SK-N-SH (cell line): ENCODE measurements around the gene BRD7. TPM values are rescaled to one million over a fixed set of nuclear protein-coding genes. Genes with fewer than 3 reads are reported as not detected.

Source experiments
- CTCF ChIA-PET: fragments of 300-600, 350-600 bp; formaldehyde crosslinking; extraction: SDS; loops from one replicate; lab custom pipeline; 2021; lab: Yijun Ruan, JAX
- POLR2A ChIA-PET: fragments of 350-600 bp; sonication (Branson Sonifier 250); formaldehyde crosslinking; extraction: SDS; loops from one replicate; lab custom pipeline; 2020; ENCODE audit warnings: antibody characterized with exemption, inconsistent platforms; lab: Yijun Ruan, JAX
- DNase-seq: peaks from one replicate; pipeline ENCODE4 v3.0.0; 2012
- H2AFZ ChIP-seq: fragments of 200-600 bp; sonication (generic); 2 replicates; pipeline ENCODE4 v1.8.1; 2016; ENCODE audit warnings: antibody characterized with exemption, mild to moderate bottlenecking, low read depth
- H3F3A ChIP-seq: fragments of 200-600 bp; sonication (generic); replicated peaks from 2 replicates; pipeline ENCODE3; 2016; ENCODE audit warnings: antibody characterized with exemption, mild to moderate bottlenecking; ENCODE audit not compliant: insufficient read depth
- H3K27ac ChIP-seq, 2 experiments: fragments of 200-500 bp in 1 of 2; fragments of 200-600 bp in 1 of 2; sonication (Bioruptor generic) in 1 of 2; sonication (generic), shearing (Covaris generic) in 1 of 2; 2 replicates each; pipeline versions ENCODE4 v1.5.1 to v1.6.1; 2014 to 2016; ENCODE audit warnings: low read depth in 2 of 2, inconsistent platforms in 1 of 2, low read length in 1 of 2, mild to moderate bottlenecking in 1 of 2, mixed read lengths in 1 of 2
- H3K27me3 ChIP-seq: fragments of 200-600 bp; sonication (generic), shearing (Covaris generic); 2 replicates; pipeline ENCODE4 v1.6.1; 2016; ENCODE audit warnings: mixed run types; ENCODE audit not compliant: insufficient read depth
- H3K36me3 ChIP-seq, 2 experiments: fragments of 200-500 bp in 1 of 2; fragments of 200-600 bp in 1 of 2; sonication (Bioruptor generic) in 1 of 2; sonication (generic) in 1 of 2; replicated peaks in 1 of 2; 2 replicates each; pipeline versions ENCODE3 to v1.5.1; 2014 to 2016; ENCODE audit warnings: low read length in 1 of 2, mild to moderate bottlenecking in 1 of 2; ENCODE audit not compliant: insufficient read depth in 2 of 2, control insufficient read depth in 1 of 2
- H3K4me1 ChIP-seq, 2 experiments: fragments of 200-500 bp in 1 of 2; fragments of 200-600 bp in 1 of 2; sonication (Bioruptor generic) in 1 of 2; sonication (generic), shearing (Covaris generic) in 1 of 2; 2 replicates each; pipeline versions ENCODE4 v1.5.1 to v1.6.1; 2014 to 2016; ENCODE audit warnings: low read depth in 1 of 2, low read length in 1 of 2, mixed run types in 1 of 2; ENCODE audit not compliant: insufficient read depth in 2 of 2, control insufficient read depth in 1 of 2
- H3K4me2 ChIP-seq: fragments of 200-600 bp; sonication (generic), shearing (Covaris generic); 2 replicates; pipeline ENCODE4 v1.6.1; 2017; ENCODE audit warnings: mixed run types
- H3K4me3 ChIP-seq, 2 experiments: fragments of 200-500 bp in 1 of 2; fragments of 200-600 bp in 1 of 2; sonication (Bioruptor generic) in 1 of 2; sonication (generic), shearing (Covaris generic) in 1 of 2; 2 replicates each; pipeline versions ENCODE4 v1.5.1 to v1.8.1; 2014 to 2016; ENCODE audit warnings: low read depth in 2 of 2, inconsistent platforms in 1 of 2, low read length in 1 of 2, mild to moderate bottlenecking in 1 of 2, mixed read lengths in 1 of 2, moderate library complexity in 1 of 2
- H3K79me2 ChIP-seq: fragments of 200-600 bp; sonication (generic); 2 replicates; pipeline ENCODE4 v1.8.1; 2017; ENCODE audit warnings: mild to moderate bottlenecking; ENCODE audit not compliant: insufficient read depth
- H3K9ac ChIP-seq: fragments of 200-600 bp; sonication (generic); 2 replicates; pipeline ENCODE4 v1.6.1; 2017; ENCODE audit warnings: mixed run types
- H3K9me2 ChIP-seq: fragments of 200-600 bp; sonication (generic); 2 replicates; pipeline ENCODE4 v1.6.1; 2017; ENCODE audit warnings: mixed run types
- H3K9me3 ChIP-seq: fragments of 200-600 bp; sonication (generic); 2 replicates; pipeline ENCODE4 v1.6.1; 2017; ENCODE audit warnings: mixed run types, mild to moderate bottlenecking, moderate library complexity
- H4K20me1 ChIP-seq: fragments of 200-600 bp; sonication (generic); 2 replicates; pipeline ENCODE4 v1.6.1; 2017; ENCODE audit warnings: mild to moderate bottlenecking, mixed run types; ENCODE audit not compliant: insufficient read depth
- CHD2 ChIP-seq: fragments of 150-350 bp; IDR thresholded peaks from 2 replicates; pipeline ENCODE4 v1.6.1; 2018; ENCODE audit warnings: low read length; ENCODE audit not compliant: partially characterized antibody
- ELF1 ChIP-seq: IDR thresholded peaks from 2 replicates; pipeline ENCODE4 v1.4.0; 2012
- EP300 ChIP-seq, 2 experiments: IDR thresholded peaks; 2 replicates each; pipeline versions ENCODE4 v1.4.0 to v1.6.1; 2012; ENCODE audit warnings: borderline replicate concordance in 1 of 2, low read depth in 1 of 2, low read length in 1 of 2
- FOSL2 ChIP-seq: IDR thresholded peaks from 2 replicates; pipeline ENCODE4 v1.4.0; 2012; ENCODE audit warnings: low read depth, mild to moderate bottlenecking, moderate library complexity, borderline replicate concordance
- FOXJ3 ChIP-seq: sonication (generic); formaldehyde crosslinking; IDR thresholded peaks from 2 replicates; pipeline ENCODE4 v1.5.1; 2020; ENCODE audit warnings: mild to moderate bottlenecking, missing genetic modification reagents
- FOXM1 ChIP-seq: IDR thresholded peaks from 2 replicates; pipeline ENCODE4 v1.4.0; 2012; ENCODE audit warnings: low read depth, mild to moderate bottlenecking
- GABPA ChIP-seq: IDR thresholded peaks from 2 replicates; pipeline ENCODE4 v1.4.0; 2012; ENCODE audit warnings: low read depth, mild to moderate bottlenecking
- GATA2 ChIP-seq: sonication (generic); formaldehyde crosslinking; IDR thresholded peaks from 2 replicates; pipeline ENCODE4 v1.5.0; 2020; ENCODE audit warnings: mild to moderate bottlenecking, missing genetic modification reagents
- JUND ChIP-seq: IDR thresholded peaks from 2 replicates; pipeline ENCODE4 v1.4.0; 2012
- MAX ChIP-seq: IDR thresholded peaks from 2 replicates; pipeline ENCODE4 v1.4.0; 2012; ENCODE audit warnings: low read depth
- MEF2A ChIP-seq: IDR thresholded peaks from 2 replicates; pipeline ENCODE4 v1.4.0; 2012; ENCODE audit warnings: low read depth, borderline replicate concordance
- MXI1 ChIP-seq: IDR thresholded peaks from 2 replicates; pipeline ENCODE4 v1.6.1; 2012; ENCODE audit warnings: mild to moderate bottlenecking, low read depth, low read length, improper control_type of control experiment
- RAD21 ChIP-seq: IDR thresholded peaks from 2 replicates; pipeline ENCODE4 v1.6.1; 2012; ENCODE audit warnings: mild to moderate bottlenecking, low read length
- RCOR1 ChIP-seq: fragments of 150-350 bp; IDR thresholded peaks from 2 replicates; pipeline ENCODE4 v1.6.1; 2017; ENCODE audit warnings: antibody characterized with exemption, low read length
- RFX5 ChIP-seq: IDR thresholded peaks from 2 replicates; pipeline ENCODE4 v1.6.1; 2012; ENCODE audit warnings: mild to moderate bottlenecking, improper control_type of control experiment, low read length
- RXRA ChIP-seq: IDR thresholded peaks from 2 replicates; pipeline ENCODE4 v1.4.0; 2012; ENCODE audit warnings: low read depth, mild to moderate bottlenecking, borderline replicate concordance
- SMC3 ChIP-seq: IDR thresholded peaks from 2 replicates; pipeline ENCODE4 v1.6.1; 2012; ENCODE audit warnings: low read depth, low read length, improper control_type of control experiment
- TAF1 ChIP-seq: IDR thresholded peaks from 2 replicates; pipeline ENCODE4 v1.6.1; 2012; ENCODE audit warnings: low read depth, mild to moderate bottlenecking, low read length, moderate library complexity, borderline replicate concordance
- TCF12 ChIP-seq: IDR thresholded peaks from 2 replicates; pipeline ENCODE4 v1.4.0; 2012
- TEAD4 ChIP-seq: IDR thresholded peaks from 2 replicates; pipeline ENCODE4 v1.4.0; 2012; ENCODE audit warnings: mild to moderate bottlenecking, borderline replicate concordance; ENCODE audit not compliant: insufficient read depth
- USF2 ChIP-seq: fragments of 150-350 bp; IDR thresholded peaks from 2 replicates; pipeline ENCODE4 v1.6.1; 2017; ENCODE audit warnings: antibody characterized with exemption, low read length, low read depth, borderline replicate concordance
- YY1 ChIP-seq: IDR thresholded peaks from 2 replicates; pipeline ENCODE4 v1.4.0; 2012; ENCODE audit warnings: low read depth, mild to moderate bottlenecking
- WGBS: methylation state at CpG from one replicate; pipeline ENCODE4 v1.1.6; 2017; ENCODE audit warnings: low lambda C conversion rate; 5-methylcytosine and 5-hydroxymethylcytosine counted together
- polyA plus RNA-seq, 3 experiments: library from polyadenylated mRNA; depleted of rRNA; stranded (reverse); fragments of >200 nt; gene quantifications; 2 replicates each; pipeline ENCODE4 v1.2.3, GENCODE V29; 2012
- TF ChIP-seq, protein P1 (sequence below): IDR thresholded peaks from 2 replicates; pipeline ENCODE4; 2012

Gene BRD7
- polyA plus RNA-seq, 1 of the 3 experiments (the other 2 are of a cell fraction) = 32.9 TPM

GRCh38 chr16:50324345-50324744, 44.4 kb downstream of the BRD7 start:
- Histone ChIP-seq H3K27ac (no peak overlapping the region; a peak in 1 of 4 replicates), H4K20me1 (no peaks in the 10 kb centered on the region), H3K9me3 (no peaks in the 10 kb centered on the region), H3K4me2 (no peak overlapping the region), H3K27me3 (no peaks in the 10 kb centered on the region), H3K79me2 (no peaks in the 10 kb centered on the region), H3F3A (peaks cover 9% of the 10 kb centered on the region), H3K9ac (no peak overlapping the region), H3K4me1 (peaks cover 0 to 3% of the 10 kb centered on the region in 2 experiments; a peak in 2 of 4 replicates), H3K4me3 (no peak overlapping the region), H3K36me3 (peaks cover 71 to 91% of the 10 kb centered on the region in 2 experiments), H2AFZ (no peak overlapping the region), H3K9me2 (no peaks in the 10 kb centered on the region)
- ChIA-PET POLR2A (no interaction called here), CTCF (interaction anchor here (0.8 to 1.7 kb wide), 3 partner anchors 10 to 77 kb away, joined by 3 to 6 read pairs (median 3); no protein-coding TSS in a partner anchor)
- WGBS = 95% methylated on average over 6 of the region's 6 CpGs
- DNase-seq = no peak
- TF ChIP-seq MAX (no peak), TCF12 (no peak), FOXJ3 (no peak), MEF2A (no peak)
- TF ChIP-seq, protein P1, sequence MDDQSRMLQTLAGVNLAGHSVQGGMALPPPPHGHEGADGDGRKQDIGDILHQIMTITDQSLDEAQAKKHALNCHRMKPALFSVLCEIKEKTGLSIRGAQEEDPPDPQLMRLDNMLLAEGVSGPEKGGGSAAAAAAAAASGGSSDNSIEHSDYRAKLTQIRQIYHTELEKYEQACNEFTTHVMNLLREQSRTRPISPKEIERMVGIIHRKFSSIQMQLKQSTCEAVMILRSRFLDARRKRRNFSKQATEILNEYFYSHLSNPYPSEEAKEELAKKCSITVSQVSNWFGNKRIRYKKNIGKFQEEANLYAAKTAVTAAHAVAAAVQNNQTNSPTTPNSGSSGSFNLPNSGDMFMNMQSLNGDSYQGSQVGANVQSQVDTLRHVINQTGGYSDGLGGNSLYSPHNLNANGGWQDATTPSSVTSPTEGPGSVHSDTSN = no peak

- Histone ChIP-seq H4K20me1 (no peaks in the 10 kb centered on the region), H3K4me2 (no peak overlapping the region), H3K9ac (no peak overlapping the region), H3F3A (peaks cover 11% of the 10 kb centered on the region), H3K9me3 (no peaks in the 10 kb centered on the region), H3K36me3 (peaks cover 71 to 92% of the 10 kb centered on the region in 2 experiments), H3K9me2 (no peaks in the 10 kb centered on the region), H3K27me3 (no peaks in the 10 kb centered on the region), H3K27ac (no peak overlapping the region; a peak in 1 of 4 replicates), H3K4me1 (peaks cover 0 to 3% of the 10 kb centered on the region in 2 experiments; a peak in 2 of 4 replicates), H3K4me3 (no peak overlapping the region), H2AFZ (no peak overlapping the region), H3K79me2 (no peaks in the 10 kb centered on the region)
- ChIA-PET POLR2A (no interaction called here), CTCF (interaction anchor here (0.6 to 2.0 kb wide), 9 partner anchors 9 to 341 kb away, joined by 3 to 8 read pairs (median 3); partner anchors contain the start of gene CNEP1R1)
- WGBS = 68% methylated on average over 11 of the region's 11 CpGs
- DNase-seq = peak; percentile 36
- no peak for TF ChIP-seq MEF2A
- no peak for TF ChIP-seq ELF1
- TF ChIP-seq GABPA = no peak
- TF ChIP-seq, protein P1 = peak; percentile 38; the same call in 1 of the 2 replicates
- TF ChIP-seq RCOR1 = no peak
- TF ChIP-seq JUND = no peak
- TF ChIP-seq CHD2 = no peak
- TF ChIP-seq GATA2 (CRISPR knock-in tag) = no peak
- no peak for TF ChIP-seq TEAD4
- no peak for TF ChIP-seq USF2
- TF ChIP-seq FOSL2 = no peak
- no peak for TF ChIP-seq RXRA
- TF ChIP-seq RAD21 = peak; percentile 47
- no peak for TF ChIP-seq FOXM1
- no peak for TF ChIP-seq TAF1
- TF ChIP-seq SMC3 = peak; percentile 19; the same call in 1 of the 2 replicates
- TF ChIP-seq FOXJ3 = no peak
- TF ChIP-seq MXI1 = no peak
- no peak for TF ChIP-seq MAX
- TF ChIP-seq RFX5 = no peak
- TF ChIP-seq YY1 = no peak
- no peak for TF ChIP-seq EP300 (IDR thresholded peaks at IDR 0.05; ENCODE audit: borderline replicate concordance in 1 of 2, low read depth in 1 of 2, low read length in 1 of 2)
Observed at GRCh38 chr16:50323335-50324011, 45.3 kb downstream of the BRD7 start.
